HFF-Myc (cell line): ENCODE data around the gene SPATA25.

Source experiments
- DNase-seq: peaks from one replicate; pipeline ENCODE4 v3.0.0-alpha.2; 2011; ENCODE audit warnings: low read depth; ENCODE audit errors: extremely low read depth
- H3K4me3 ChIP-seq: replicated peaks from 2 replicates; pipeline ENCODE4 v1.5.1; 2011; ENCODE audit warnings: low read depth, mild to moderate bottlenecking, control low read depth, low read length
- TF ChIP-seq, protein P1 (sequence below): IDR thresholded peaks from 2 replicates; pipeline ENCODE4 v1.5.1; 2012; ENCODE audit warnings: mild to moderate bottlenecking, low read depth, low read length, control low read depth; ENCODE audit errors: missing control alignments

The SPATA25 gene

DNA sequence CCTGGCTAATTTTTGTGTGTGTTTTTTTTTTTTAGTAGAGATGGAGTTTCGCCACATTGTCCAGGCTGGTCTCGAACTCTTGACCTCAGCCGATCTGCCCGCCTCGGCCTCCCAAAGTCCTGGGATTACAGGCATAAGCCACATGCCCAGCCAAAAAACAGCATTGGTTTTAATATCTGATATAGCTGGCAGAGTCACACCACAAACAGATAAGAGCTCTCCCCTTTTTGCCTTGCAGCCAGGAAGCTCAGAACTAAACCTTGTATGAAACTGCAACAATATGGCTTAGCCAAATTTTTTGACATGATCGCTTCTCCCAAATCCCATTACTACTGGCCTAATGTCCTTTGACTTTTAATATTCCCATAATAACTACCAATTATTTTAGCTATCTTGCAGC lies 35.1 kb downstream of the SPATA25 start:
- no peak overlapping the region for H3K4me3 ChIP-seq
- DNase-seq, result no peak
- TF ChIP-seq, protein P1, sequence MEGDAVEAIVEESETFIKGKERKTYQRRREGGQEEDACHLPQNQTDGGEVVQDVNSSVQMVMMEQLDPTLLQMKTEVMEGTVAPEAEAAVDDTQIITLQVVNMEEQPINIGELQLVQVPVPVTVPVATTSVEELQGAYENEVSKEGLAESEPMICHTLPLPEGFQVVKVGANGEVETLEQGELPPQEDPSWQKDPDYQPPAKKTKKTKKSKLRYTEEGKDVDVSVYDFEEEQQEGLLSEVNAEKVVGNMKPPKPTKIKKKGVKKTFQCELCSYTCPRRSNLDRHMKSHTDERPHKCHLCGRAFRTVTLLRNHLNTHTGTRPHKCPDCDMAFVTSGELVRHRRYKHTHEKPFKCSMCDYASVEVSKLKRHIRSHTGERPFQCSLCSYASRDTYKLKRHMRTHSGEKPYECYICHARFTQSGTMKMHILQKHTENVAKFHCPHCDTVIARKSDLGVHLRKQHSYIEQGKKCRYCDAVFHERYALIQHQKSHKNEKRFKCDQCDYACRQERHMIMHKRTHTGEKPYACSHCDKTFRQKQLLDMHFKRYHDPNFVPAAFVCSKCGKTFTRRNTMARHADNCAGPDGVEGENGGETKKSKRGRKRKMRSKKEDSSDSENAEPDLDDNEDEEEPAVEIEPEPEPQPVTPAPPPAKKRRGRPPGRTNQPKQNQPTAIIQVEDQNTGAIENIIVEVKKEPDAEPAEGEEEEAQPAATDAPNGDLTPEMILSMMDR, result no peak

DNA sequence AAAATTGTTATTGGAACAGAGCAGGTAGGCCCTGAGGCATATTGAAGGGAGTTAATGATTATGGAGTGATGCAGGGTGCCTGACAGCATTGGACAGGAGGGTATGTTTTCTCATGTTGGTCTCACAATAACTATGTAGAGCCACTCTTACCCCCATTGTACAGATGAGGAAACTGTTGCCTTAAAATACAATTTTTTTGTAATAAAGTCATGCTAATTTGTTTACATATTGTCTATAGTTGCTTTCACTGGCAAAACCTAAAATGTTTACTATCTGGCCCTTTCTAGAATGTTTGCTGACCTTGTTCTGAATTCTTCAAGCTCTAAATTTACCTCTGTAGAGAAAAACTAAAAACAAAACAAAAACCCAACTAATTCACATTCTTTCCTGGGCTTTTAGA lies 35.9 kb downstream of the SPATA25 start:
- TF ChIP-seq, protein P1, result no peak
- no peak overlapping the region for H3K4me3 ChIP-seq
- no peak for DNase-seq

DNA sequence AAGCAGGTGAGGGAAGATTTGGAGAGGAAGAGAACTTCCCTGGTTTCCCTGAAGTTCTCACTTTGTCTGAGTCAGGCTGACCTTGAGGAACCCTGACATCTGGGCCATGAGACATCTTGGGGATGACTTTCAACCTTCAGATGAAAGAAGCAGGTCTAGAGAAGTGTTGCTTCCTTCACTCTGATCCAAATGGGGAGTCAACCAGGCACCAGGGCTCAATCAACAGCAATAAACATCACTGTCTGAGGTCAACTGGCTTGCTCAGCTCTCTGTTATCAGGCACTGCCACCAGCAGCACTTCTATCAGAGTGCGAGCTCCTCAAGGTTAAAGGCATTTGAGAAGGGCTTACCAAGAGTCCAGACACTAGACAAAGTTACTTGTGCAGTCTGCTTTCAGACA lies 36.5 kb downstream of the SPATA25 start:
- TF ChIP-seq, protein P1, result no peak
- no peak overlapping the region for H3K4me3 ChIP-seq
- no peak for DNase-seq

DNA sequence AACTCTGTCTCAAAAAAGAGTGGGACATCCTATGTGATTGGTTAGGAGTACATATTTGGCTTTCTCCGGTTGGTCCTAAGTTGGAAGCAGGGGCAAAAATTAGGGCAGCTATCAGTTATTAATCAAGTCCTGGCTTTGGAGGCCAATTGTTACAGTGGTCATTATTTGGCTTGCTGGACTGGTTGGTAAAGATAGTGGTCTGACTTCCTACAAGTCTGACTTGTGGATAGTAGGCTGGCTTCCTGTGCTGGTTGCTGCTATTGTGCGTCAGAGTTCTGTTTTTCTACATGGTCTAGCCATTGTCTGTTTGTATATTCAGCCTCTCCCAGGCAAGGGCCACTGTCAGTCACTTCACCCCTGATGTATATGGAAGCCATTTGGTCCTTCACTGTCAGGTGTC lies 37.2 kb downstream of the SPATA25 start:
- TF ChIP-seq, protein P1, result no peak
- H3K4me3 ChIP-seq, result no peak overlapping the region
- no peak for DNase-seq

DNA sequence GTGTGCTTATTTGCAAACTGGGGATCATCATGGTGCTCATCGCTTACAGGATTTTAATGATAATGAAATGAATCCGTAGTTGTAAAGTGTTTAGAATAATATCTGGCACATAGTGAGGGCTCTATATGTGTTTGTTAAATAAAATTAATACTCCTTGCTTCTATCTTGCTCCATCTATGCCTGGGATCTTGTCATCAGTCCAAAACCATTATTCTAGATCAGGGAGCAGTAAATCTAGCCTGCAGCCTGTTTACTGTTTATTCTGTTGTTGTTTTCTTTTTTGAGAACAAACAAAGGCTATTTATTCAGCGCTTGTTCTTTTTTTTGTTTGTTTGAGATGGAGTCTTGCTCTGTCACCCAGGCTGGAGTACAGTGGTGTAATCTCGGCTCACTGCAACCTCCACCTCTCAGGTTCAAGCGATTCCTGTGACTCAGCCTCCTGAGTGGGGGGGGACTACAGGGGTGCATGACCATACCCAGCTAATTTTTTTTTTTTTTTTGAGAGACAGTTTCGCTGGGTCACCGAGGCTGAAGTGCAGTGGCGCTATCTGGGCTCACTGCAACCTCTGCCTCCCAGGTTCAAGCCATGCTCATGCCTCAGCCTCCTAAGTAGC lies 38.3 kb downstream of the SPATA25 start:
- TF ChIP-seq, protein P1, result no peak
- no peak overlapping the region for H3K4me3 ChIP-seq
- no peak for DNase-seq

DNA sequence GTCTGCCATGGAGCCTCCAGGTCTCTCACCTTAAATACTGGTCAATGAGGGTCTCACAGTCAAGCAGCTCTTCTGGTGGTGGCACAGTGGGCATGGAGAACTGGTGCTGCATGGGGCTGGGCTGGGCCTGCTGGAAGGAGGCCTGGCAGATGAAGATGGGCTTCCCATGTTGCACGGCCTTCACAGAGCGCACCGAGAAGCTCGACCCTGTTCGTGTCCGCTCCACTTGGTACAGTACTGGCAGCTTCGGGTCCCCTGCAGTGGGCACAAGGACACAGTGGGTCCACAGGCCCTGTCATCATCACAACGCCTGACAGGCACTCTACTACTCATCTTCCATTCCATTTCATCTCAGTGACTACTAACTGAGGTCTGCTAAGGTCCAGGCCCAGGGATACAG lies 39.0 kb downstream of the SPATA25 start:
- TF ChIP-seq, protein P1, result no peak
- no peak overlapping the region for H3K4me3 ChIP-seq
- no peak for DNase-seq

DNA sequence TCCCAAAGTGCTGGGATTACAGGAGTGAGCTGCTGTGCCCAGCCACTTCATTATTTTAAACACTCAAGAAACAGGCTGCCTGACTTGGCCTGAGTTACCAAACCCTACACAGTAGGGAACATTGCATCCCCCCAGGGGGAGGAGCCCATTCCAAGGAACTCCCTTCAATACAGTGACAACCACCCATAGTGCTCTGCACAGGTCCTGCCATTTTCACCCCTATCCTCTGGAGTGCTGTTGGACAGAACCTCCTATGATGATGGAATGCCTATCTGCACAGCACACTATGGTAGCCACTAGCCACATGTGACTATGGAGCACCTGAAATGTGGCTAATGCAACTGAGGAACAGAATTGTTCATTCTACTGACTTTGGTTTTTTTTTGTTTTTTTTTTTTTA lies 42.0 kb downstream of the SPATA25 start:
- no peak overlapping the region for H3K4me3 ChIP-seq
- TF ChIP-seq, protein P1, result no peak
- DNase-seq, result no peak
